Fibroblast of mammary gland (primary cell): ENCODE measurements around the gene NOC2L.
"Not testable (repeated sequence)": the region's sequence is repeated elsewhere in the genome, so short reads cannot be mapped to it uniquely, and the experiment has no call there.

Experiments
- DNase-seq: peaks from one replicate; pipeline ENCODE4 v3.0.0-alpha.2; 2010; ENCODE audit warnings: low read depth
- H3K4me3 ChIP-seq: 2 replicates; pipeline ENCODE4 v1.5.1; 2011; ENCODE audit warnings: low read depth, mild to moderate bottlenecking, low read length, moderate library complexity; ENCODE audit not compliant: control insufficient read depth
- TF ChIP-seq, protein P1 (sequence below): conservative IDR thresholded peaks from 2 replicates; pipeline ENCODE4 v1.5.1; 2011; ENCODE audit warnings: low read depth, low read length, inconsistent platforms; ENCODE audit not compliant: control insufficient read depth, insufficient read depth

The NOC2L gene

DNA sequence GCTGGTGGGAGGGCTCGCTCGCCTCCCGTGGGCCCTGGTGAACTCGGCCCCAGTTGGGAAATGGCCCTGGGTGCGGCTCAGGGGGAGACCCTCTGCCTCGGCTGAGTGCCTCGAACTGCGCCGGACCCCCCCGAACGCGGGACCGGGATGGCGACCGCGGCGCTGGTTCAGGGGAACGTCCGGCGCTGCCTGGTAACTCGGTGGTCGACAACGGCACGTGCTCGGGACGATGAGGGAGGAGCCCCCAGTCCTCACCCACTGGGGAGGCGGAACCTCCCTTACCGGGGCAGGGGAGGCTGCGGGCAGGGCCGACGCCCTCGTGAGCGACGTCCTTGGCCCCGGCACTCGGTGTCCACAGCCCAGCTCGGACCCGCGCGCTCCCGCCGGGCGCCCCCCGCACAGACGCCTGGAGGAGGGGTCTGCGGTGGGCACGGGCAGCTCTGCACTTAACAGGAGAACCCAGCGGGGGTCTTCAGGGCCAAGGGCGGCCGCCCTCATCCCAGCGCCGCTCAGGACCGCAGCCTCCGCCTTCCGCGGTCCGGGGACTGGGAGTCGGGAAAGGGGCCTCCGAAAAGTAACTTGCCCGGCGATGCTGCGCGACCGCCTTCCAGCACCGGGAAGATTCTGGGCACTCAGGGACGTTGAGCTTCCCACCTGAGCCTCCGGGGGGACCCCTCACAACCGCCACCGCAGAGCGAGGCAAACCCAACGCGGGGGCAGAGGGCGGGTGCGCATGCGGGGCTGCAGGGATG lies 39.1 kb upstream of the NOC2L start:
- DNase-seq = no peak
- TF ChIP-seq, protein P1, sequence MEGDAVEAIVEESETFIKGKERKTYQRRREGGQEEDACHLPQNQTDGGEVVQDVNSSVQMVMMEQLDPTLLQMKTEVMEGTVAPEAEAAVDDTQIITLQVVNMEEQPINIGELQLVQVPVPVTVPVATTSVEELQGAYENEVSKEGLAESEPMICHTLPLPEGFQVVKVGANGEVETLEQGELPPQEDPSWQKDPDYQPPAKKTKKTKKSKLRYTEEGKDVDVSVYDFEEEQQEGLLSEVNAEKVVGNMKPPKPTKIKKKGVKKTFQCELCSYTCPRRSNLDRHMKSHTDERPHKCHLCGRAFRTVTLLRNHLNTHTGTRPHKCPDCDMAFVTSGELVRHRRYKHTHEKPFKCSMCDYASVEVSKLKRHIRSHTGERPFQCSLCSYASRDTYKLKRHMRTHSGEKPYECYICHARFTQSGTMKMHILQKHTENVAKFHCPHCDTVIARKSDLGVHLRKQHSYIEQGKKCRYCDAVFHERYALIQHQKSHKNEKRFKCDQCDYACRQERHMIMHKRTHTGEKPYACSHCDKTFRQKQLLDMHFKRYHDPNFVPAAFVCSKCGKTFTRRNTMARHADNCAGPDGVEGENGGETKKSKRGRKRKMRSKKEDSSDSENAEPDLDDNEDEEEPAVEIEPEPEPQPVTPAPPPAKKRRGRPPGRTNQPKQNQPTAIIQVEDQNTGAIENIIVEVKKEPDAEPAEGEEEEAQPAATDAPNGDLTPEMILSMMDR = no peak
- no peak overlapping the region for H3K4me3 ChIP-seq

DNA sequence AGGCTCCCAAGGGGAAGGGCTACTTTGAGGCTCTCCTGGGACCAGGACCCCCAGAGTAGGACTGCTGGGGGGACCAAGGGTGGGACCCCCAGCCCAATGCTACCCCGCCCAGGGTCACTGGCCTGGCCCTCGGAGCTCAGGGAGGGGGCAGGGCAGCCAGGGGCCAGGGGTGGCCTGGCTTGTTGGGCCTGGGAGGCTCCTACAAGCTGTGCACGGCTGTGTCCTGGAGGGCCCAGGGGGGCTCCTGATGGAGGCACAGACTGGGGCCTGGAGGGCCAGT lies 38.6 kb upstream of the NOC2L start:
- DNase-seq = no peak
- TF ChIP-seq, protein P1 = no peak
- H3K4me3 ChIP-seq = no peak overlapping the region

DNA sequence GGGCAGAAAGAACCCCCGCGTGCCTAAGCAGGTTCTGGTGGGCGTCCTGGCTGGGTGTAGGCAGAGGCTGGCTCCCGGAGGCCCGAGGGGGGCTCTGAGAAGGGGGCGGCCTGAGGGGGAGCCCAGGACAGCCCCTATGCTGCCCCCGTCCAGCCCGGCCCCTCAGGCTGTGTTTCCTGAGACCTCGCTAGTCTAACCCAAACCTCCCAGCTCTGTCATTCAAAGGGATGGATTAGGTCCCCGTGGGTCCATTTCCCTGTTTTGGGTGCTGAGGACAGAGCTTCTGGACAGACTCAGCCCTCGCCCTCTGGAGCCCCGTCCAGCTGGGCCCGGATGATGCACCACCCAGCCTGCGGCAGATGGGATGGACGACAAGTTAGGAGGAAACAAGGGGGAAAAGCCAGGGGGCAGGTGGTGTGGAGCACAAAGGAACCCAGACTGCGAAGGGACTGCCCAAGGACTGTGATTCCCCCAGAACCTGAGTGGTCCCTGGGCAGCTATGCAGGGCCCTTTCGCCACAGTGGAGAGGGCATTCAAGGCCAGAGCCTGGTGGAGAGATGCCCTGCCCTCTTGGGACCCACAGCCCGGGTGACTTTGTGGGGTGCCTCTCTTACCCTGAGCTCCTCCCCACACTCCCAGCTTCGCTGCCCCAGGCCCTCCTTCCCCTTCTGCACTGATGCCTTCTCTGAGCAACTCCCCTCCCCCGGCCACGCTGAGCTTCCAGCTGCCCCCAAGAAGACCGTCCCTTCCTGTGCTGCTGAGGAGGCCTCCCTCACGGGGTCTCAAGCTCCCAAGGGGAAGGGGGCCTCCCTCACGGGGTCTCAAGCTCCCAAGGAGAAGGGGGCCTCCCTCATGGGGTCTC lies 38.0 kb upstream of the NOC2L start:
- no peak overlapping the region for H3K4me3 ChIP-seq
- DNase-seq = no peak
- TF ChIP-seq, protein P1 = no peak

DNA sequence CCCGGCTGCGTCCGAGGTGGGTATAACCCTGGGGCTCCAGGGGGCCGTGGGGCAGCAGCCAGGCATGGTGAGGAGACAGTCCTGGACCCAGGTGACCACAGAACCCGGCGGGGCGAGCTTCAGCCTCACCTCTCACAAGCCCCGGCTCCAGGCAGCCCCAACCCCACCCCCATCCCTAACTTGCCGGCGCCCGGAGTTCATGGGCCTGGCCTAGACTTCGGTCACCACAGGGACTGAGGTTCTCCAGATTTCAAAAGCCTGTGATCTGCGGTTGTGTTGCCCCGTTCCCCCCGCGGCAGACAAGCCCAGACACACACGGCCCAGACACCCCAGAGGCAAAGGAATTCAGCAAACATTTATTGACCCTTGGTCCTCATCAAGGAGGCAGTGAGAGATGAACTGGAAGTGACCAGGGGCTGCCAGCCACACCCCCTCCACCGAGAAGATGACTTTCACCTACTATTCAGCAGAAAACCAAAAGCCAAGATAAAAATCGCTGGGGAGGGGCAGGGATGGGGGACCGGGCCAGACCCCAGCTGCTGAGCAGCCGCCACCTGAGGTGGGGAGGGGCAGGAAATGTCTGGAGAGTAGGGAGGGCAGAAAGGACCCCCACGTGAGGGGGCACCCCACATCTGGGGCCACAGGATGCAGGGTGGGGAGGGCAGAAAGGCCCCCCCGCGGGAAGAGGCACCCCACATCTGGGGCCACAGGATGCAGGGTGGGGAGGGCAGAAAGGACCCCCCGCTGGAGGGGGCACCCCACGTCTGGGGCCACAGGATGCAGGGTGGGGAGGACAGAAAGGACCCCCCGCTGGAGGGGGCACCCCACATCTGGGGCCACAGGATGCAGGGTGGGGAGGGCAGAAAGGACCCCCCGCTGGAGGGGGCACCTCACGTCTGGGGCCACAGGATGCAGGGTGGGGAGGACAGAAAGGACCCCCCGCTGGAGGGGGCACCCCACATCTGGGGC lies 36.9 kb upstream of the NOC2L start:
- DNase-seq = no peak
- TF ChIP-seq, protein P1 = no peak
- no peak overlapping the region for H3K4me3 ChIP-seq

DNA sequence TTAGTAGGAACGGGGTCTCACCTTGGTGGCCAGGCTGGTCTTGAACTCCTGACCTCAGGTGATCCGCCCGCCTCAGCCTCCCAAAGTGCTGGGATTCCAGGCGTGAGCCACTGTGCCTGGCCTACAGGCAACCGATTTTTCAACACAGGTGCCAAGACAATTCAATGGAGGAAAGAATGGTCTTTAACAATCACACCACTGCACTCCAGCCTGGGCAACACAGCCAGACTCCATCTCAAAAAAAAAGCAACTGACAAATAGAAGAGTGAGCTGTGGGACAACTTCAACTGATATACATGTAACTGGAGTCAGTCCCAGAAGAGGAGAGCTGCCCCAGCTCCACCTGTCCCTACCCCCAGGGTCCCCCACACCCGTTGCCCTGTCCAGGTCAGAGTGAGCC lies 35.5 kb upstream of the NOC2L start:
- H3K4me3 ChIP-seq, DNase-seq: not testable (repeated sequence)

DNA sequence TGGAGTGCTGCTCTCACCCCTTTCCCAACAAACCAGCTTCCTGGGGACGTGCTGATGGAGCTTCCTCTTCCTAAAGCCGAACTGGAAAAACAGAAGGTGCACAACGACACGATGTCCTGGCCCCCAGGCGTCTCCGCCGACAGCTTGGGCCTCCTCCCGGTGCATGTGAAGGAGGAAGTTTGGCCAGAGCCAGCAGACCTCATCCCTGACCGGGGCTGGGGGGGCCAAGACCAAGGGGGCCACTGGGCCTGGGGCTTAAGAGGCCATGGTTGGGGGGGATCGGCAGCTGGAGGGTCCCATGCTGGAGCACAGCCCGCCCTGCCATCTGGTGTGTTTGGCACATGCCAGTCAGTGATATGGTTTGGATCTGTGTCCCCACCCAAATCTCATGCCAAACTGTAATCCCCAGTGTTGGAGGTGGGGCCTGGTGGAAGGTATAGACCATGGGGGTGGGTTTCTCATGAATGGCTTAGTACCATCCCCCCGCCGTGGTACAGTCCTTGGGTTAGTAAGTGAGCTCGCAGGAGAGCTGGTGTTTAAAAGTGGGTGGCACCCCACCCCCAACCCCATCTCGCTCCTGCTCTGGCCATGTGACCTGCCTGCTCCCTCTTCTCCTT lies 34.4 kb upstream of the NOC2L start:
- DNase-seq = no peak
- H3K4me3 ChIP-seq = no peak overlapping the region
- TF ChIP-seq, protein P1 = no peak
